HG02588 (cell line): ENCODE data around the gene CHPF.

Experiments
- ATAC-seq: cut with Tn5 transposase; IDR thresholded peaks from one replicate; pipeline ENCODE4 v1.9.1; 2021; ENCODE audit warnings: mild to moderate bottlenecking, moderate library complexity; ENCODE audit not compliant: unreplicated experiment

Gene CHPF

DNA sequence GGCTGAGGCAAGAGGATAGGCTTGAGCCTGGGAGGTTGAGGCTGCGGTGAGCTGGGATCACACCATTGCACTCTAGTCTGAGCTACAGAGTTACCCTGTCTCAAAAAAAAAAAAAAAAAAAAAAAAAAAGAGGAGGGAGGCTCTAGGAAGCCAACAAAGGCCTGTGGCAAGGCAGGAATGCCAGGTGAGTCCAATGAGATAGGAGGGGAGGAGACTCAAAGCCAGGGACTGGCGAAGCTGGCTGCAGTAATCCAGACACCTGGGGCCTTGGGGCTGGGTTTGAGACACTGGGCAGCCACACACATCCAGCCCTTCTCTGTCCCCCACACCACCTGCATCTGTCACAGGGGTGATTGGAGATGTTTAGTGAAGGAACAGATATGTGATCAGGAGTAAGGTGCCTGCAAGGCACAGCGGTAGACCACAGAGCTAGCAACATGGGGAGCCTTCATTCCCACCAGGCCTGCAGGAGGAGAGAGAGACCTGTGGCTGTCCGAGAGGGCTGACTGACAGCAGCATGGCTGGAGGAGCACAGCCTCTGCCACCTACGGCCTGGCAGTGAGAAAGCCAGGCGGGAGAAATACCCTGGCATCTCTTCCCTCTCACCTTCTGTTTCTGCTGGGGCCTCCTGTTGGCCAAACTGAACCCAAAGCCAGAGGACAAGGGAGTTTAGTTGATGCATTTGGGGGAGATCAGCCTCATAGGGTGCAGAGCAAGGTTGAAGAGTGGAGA is 9.5 kb downstream of the CHPF start:
- no peak for ATAC-seq

DNA sequence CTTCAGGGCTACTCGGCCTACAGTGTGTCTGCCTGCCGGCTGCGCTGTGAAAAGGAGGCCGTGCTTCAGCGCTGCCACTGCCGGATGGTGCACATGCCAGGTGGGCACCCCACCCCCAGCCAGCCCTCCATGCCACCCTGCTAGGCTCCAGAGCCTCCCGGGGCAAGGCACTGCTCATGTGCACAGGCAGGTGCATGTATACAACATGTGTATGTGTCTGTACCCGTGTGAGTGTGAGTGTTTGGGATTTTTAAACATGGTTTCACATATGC is 11.3 kb downstream of the CHPF start:
- no peak for ATAC-seq

DNA sequence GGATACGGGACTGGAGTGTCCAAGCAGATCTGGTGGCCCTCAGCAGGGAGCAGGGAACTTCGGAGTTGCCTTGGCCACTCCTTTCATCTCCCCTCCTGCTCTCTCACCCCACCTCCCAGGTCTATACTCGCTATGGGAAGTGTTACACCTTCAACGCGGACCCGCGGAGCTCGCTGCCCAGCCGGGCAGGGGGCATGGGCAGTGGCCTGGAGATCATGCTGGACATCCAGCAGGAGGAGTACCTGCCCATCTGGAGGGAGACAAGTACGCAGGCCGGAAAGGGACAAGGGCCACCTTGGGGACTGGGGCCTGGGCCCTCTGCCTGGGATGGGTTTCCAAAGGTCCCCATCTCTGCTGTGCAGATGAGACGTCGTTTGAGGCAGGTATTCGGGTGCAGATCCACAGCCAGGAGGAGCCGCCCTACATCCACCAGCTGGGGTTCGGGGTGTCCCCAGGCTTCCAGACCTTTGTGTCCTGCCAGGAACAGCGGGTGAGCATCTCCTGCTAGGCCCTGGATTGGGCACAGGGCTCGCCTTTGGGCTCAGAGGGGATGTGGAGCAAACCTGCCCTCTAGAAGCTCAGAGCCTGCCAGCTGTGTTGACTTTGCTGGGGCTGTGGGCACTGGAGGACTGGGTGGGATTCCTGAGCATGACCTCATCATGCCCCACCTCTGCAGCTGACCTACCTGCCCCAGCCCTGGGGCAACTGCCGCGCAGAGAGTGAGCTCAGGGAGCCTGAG is 11.8 kb downstream of the CHPF start:
- ATAC-seq = no peak

DNA sequence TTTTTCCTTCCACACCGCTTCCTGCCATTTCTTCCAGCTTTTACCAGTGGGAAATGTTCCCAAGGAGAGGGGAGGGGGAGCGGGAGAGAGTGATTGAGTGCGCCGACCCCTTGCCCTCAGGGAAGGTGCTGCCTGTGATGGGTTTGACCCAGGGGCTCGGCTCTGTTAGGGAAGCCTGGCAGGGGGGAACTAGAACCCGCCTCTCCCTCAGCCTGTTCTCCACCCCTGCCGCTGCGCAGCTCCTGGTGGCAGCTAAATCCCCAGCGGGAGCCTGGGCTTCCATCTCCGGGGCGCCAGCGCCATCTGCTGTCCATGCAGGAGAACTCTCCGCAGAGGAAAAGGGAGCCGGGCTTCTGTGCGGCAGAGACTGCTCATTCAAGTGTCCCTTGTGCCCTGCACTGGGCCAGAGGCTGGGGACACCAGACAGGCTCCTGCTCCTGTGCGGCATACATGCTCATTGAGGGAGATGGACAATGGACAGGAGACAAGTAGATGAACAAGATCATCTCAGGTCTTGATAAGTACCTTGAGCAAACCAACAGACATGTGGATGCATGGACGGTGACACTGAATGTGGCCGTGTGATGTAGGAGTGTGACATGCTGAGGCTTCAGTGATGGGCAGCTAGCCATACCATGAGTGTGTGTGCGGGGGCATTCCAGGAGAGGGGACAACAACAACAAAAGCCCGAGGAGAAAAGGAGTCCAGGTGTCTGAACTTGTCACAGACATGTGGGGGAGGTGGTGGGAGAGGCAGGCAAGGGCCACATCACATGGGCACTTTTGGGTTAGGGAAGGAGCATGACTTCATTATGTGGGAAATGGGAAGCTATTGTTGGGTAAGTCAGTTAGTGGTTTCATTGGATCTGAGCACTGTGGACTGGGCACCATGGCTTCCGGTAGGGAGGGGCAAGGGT is 13.3 kb downstream of the CHPF start:
- ATAC-seq = peak; percentile 86

DNA sequence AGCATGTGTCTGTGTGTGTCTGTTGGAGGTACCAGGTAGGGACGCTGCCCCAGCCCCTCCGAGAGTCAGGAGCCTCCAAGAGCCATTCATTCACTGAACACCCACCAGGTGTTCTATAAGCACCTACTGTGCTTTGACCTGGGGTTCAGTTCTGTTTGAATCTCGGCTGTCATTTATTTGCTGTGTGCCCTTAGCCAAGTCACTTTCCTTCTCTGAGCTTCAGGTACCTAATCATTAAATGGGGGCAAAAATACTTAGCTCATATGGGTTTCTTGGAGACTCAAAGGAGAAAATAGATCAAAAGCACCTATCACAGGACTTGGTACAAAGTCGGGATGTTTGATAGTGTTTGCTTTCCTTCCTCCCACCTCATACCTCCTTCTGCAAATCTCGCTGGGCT is 16.1 kb downstream of the CHPF start:
- ATAC-seq = no peak

DNA sequence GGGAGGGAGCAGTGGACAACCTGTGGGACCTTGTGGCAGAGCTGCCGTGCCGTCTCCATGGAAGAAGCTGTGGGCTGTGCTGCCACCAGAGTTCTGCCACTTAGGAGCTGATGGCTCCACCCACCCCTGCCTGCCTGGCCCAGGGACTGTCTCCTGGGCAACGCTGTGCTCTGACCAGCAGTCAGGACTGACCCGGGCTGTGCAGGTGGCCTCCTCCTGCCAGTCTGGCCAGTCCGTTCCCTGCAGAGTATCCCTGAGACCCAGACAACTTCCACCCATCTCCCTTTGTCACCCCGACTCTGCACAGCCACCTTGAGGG is 16.6 kb downstream of the CHPF start:
- ATAC-seq = no peak

DNA sequence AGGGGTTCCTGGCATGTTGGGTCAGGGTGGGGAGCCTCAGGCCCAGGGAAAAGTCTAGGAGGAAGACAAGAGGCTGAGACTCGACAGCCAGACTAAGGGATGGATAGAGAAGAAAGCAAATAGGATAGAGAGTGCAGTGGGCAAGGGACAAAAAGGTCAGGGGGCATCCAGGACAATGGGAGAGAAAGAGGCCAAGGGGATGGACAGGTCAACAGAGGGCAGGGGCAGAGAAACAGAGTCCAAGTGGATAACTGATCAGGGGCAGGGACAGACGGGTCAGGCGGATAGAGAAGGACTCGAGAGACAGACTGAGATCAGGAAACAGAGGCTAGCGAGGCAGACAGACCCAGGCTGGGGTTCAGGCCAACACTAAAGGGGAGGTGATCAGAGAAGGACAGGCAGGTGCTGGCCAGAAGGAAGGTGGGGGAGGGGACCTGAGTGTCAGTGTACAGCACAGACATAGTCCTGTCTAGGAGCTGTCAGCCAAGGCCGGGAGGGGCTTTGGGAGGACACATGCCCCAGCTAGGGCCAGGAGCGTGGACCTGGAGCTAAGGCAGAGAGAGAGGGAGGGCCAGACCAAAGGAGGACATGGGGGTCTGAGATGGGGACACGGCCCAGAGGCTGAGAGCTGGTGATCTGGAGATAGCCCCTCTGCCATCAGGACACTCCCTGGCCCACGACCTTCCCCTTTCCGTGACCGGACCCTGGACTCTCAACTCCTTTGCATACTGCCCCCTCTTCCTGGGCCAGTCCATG is 17.1 kb downstream of the CHPF start:
- no peak for ATAC-seq

DNA sequence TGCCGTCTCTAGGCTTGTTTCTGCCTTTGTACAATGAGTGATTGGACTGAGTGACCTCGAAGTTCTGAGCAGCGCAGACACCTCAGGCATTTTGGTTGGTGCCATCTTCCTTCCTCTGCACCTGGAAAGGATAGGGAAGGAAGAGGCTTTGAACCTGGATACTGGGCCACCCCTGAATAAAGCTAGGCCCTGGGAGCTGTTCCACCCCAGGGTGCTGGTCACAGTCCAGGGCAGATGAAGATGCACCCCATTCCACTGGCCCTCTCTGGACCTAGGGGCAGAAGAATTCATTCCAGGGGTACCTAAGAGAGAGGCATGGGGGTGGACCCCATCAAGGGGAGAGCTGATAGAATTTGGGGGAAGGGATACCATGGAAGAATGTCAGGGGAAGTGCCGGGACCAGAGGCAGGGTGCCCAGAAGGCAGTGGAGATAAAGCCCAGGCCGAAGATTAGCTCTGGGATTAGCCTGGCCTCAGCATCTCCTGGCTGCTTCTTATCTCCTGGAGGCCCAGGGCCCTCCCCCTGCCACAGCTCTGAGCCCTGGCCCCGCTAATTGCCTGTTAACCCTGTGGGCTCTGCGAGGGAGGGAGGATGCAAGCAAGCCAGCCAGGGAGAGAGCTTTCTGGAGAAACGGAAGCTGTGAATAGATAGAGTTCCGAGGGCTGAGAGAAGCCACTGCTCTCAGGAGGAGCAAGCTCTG is 17.9 kb downstream of the CHPF start:
- no peak for ATAC-seq

DNA sequence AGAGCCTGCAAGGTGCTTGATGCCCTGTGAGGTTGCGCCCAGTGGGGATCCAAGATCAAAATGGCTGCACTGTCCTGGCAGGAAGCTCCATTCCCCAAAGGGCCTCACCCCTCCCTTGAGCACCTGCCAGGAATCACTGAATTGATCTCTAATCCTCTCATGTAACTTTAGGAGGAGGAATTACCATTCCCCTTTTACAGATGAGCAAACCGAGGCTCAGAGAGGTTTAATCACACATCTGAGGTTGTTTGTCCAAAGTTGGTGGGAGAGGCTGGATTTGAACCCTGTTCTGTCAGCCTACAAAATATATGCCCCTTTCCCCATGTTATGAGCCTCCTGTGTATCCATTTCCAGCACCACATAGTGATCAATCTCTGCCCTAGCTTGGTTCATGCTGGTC is 18.8 kb downstream of the CHPF start:
- ATAC-seq = no peak

DNA sequence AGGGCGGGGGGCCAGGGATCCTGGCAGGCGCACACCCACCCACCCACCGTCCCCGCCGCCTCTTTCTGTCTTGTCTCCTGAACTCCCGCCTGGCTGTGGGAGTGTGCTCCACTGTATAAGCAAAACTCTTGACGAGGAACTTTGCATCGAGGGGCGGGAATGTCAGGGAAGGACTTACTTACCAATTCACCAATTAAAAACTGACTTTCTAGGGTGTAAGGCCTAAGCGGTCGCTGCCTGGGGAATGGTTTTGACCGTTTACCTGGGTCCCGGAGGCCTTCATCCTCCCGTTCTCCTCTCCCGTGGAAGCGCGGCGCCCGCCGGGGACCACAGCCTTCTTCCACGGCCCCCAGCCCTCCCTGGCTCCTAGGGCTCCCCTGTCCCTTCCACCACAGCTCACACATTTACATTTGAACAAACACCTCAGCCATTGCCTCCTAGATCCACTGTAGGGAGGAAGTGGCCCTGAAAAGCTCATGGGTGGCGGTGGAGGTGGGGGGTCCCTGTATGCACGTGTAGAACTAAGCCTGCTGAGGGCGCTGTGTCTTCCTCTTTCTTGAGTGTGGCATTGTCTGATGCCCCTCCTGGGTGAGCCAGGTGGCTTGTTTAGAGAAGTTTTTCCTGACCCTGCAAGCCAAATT is 20.5 kb downstream of the CHPF start:
- ATAC-seq = no peak

DNA sequence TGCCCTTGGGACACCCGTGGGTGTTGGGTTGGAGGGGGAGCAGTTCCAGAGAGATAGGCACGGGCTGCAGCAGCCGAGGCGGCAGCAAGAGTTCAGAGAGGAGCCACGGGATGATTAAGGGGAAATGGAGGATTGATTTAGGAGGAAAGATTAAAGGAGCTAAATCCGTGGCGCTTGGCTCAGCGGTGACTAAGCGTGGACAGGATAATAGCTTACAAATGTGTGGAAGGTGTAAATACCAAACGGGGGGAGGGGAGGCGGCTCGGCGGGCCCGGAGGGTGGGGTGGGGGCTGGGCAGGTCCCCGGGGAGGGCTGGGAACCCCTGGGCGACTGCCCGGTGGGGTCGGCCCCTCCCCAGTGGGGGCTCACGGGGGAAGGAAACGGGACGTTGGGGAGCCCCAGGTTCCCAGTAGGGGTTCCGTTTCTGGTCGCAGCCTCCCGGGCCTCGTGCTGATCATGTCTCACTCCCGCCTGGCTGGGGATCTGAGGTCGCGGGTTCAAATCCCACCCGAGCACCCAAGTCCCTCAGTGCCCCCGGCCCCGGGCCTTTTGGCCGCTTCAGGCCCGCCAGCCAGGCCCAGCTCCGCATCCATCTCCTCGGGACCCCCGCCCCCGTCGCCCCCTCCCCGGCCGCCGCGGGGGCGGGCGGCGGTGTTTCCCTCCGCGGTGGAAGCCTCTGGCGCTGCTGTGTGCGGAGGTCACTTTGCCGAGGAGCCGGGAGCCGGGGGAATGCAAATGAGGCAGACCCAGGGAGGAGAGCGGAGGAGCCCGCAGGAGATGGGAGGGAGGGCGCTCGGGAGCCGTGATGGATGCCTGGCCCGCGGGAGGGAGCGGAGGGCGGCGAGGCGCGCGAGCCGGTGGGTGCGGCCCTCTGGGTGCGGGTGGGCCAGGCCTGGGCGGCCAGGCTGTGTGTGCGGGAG is 21.2 kb downstream of the CHPF start:
- no peak for ATAC-seq

DNA sequence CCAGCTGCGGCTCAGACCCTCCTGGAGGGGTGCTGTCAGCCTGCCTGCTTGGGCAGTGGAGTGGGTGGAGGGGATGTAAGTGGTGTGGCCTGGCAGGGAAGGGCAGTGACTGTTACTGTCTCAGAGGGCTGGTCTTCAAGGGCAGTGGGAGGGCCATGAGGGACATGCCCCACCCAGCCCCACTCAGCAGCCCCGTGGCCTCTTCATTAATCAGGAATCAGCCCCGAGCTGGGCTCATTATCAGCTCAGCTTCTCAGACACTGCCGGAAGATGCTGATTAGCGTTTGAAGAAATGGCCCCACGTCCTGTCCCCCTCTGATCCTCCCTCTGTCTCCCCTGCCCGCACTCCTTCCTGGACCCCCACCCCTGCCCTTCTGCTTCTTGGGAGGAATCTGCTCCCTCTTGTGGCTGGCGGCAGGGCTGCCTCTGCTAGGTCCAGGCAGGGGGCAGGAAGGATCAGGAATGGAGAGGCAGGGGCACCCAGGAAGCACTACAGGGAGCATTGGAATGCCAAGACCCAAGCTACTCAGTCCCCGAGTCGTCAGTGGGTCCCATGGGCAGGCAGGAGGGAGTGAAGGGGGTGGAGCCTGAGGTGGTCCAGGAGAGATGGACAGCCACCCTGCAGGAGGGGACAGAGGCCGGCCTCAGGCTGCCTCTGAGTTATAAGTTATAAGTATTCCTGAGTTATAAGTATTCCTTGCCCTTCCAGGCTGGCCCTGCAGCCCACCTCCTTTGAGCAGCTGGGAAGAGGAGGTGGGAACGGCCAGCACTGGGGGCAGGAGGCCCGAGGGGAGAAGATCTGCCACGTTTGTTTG is 22.3 kb downstream of the CHPF start:
- no peak for ATAC-seq

DNA sequence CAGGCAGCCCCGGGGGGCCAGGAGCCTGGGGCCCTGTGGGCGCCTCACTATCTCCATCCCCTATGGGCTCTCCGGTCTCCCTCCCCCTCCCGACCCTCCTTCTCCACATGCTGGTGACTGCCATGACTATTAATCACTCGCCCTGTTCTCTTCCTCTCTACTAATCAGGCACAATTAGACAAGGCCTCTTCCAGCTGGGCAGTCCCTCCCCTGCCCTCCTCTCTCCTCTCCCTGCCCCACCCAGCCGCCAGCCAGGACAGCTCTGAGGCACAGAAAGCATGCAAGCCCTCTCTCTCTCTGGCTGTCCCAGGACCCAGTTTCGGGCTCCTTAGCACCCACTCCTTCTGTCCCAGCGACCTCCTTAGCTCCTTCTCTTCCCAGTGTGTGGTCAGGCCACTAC is 23.5 kb downstream of the CHPF start:
- no peak for ATAC-seq

DNA sequence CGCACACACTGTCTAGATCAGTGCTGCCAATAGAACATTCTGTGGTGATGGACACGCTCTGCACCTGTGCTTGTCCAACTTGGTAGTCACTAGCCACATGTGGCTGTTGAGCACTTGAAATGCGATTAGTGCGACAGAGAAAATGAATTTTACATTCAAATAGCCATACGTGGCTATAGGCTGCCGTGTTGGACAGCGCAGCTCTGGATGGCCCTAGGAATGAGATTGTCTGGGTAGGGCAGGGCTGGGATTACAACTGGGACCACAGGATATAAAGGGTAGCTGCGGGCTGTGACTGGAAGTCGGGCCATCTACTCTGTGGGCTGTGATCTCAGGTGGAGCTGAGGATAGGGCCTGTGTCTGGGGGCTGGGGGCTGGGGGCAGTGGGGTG is 24.1 kb downstream of the CHPF start:
- ATAC-seq = no peak

DNA sequence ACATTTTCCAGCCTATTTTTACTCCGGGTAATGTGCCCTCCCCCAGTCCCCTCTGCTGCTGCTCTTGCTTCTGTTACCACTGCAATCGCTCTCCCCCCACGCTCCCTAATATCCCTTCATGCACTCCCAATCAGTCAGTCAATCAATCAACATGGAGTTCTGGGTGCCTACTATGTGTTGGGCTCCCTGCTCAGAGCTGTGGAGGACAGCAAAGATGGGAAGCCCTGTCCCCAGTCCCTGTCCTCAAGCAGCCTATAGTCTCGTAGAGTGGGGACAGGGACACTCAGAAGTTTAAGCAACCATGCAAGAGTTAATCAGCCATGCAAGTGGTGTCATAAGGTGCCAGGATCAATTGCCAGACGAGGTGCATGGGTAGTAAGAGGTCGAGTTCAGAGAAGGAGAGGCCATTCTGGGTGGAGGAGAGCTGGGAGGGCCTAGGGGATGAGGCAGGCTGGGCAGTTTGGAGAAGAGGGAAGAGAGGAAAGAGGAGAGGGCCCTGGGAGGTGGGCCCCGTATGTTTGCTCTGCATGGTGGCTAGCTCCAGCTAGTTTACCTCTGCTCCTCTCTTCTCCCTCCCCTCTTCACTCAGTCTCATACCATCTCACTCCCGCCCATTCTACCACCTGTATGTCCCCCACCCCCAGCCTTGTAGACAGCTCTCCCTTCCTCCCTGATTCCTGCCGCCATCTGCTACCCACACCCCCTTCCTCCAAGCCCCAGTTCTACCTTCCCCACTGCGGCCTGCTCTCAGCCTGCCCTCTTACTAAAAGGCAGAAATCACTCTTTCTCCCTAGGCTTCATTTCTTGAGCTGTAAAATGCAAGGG is 25.4 kb downstream of the CHPF start:
- ATAC-seq = no peak

DNA sequence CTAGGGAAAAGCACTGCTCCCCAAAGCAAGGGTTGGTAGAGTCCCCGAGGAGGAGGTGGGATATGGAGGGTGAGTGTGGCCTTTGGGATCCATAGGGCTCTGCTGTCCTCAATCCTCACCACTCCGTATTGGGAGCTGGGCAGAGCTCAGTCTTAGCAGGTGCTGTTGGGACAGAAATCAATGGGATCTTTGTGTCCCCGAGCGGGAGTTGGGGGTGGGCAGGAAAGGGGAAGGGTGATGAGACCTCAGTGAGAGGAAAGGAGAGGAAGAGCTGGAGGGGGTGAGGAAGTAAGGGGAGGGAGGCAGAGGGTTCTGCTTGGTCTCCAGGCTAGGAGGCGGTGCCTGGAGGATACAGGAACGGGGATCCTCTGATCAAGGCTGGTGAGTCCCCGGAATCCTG is 26.7 kb downstream of the CHPF start:
- no peak for ATAC-seq

DNA sequence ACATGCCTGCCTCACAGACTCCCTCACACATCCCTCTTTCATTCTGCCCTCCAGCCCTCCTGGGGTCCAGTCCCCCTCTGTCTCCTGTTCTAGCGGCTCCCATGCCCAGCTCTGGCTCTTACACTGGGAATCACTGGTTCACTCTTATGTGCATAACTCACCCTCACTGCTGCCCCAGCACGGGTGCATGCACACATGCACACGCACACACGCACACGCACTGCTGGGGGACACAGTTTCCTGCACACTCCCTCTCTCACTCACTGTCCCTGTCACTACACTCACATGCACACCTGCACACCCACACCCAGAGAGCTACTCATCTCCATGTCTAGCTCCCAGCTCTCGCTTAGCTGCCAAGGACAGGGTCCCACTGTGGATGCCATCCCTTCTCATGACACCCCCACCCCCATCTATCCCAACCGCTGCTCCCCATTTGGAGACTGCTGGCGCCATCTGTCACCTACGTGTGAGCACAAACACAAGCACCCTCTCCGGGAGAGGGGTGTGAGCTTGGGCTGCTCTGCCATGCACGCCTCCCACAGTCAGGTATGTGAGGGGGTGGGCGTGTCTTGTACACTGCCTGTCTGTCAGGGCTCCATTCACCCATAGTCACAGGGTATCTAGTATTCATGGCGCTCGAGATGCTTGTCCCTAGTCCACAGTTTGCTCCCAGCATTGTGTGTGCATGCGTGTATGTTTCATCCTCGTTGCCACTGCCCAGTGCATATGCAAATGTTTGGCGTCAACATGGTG is 27.6 kb downstream of the CHPF start:
- ATAC-seq = no peak
